ENCODE measurements around the gene SIPA1.

DNA sequence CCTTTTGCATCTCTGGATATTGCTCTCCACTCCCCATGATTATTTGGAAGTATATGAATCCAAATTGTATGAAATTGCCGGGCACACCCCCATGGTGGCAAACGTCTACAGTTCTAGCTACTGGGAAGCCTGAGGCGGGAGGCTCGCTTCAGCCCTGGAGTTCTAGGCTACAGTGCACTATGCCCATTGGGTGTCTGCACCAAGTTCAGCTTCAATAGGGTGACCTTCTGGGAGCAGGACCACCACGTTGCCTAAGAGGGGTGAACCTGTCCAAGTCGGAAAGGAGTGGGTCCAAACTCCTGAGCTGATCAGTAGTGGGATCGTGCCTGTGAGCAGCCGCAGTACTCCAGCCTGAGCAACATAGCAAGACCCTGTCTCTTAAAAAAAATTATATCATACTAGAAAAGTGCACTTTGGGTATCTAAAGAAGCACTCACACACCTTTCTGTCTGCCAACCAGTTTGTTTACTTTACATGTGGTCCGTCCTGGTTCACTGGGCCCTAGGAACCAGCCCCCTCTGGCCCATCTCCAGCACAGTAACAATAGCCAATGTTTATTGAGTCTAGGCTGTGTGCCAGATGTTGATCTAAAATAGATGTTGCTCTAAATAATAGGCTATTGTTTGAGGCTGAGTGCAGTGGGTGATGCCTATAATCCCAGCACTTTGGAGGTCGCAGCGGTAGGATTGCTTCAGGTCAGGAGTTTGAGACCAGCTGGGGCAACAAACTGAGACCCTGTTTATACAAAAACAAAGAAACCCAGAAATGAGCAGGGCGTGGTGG, 57.7 kb downstream of the SIPA1 start:
- TF ChIP-seq, protein P1, sequence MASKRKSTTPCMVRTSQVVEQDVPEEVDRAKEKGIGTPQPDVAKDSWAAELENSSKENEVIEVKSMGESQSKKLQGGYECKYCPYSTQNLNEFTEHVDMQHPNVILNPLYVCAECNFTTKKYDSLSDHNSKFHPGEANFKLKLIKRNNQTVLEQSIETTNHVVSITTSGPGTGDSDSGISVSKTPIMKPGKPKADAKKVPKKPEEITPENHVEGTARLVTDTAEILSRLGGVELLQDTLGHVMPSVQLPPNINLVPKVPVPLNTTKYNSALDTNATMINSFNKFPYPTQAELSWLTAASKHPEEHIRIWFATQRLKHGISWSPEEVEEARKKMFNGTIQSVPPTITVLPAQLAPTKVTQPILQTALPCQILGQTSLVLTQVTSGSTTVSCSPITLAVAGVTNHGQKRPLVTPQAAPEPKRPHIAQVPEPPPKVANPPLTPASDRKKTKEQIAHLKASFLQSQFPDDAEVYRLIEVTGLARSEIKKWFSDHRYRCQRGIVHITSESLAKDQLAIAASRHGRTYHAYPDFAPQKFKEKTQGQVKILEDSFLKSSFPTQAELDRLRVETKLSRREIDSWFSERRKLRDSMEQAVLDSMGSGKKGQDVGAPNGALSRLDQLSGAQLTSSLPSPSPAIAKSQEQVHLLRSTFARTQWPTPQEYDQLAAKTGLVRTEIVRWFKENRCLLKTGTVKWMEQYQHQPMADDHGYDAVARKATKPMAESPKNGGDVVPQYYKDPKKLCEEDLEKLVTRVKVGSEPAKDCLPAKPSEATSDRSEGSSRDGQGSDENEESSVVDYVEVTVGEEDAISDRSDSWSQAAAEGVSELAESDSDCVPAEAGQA (IDR thresholded peaks at IDR 0.05; ENCODE audit: low read depth) = no peak
- TF ChIP-seq, protein P1 (CRISPR knock-in tag; IDR thresholded peaks at IDR 0.05; ENCODE audit: borderline replicate concordance) = no peak
- TF ChIP-seq RBFOX2 (IDR thresholded peaks at IDR 0.05; ENCODE audit: low read depth, low read length) (no peak), PHB2 (IDR thresholded peaks at IDR 0.05; ENCODE audit: partially characterized antibody) (no peak), ZNF44 (CRISPR knock-in tag; IDR thresholded peaks at IDR 0.05) (no peak), HDAC2 (CRISPR knock-in tag; IDR thresholded peaks at IDR 0.05) (no peak), BRD4 (CRISPR knock-in tag; IDR thresholded peaks at IDR 0.05) (no peak), NR2C2 (CRISPR knock-in tag; IDR thresholded peaks at IDR 0.05; ENCODE audit: borderline replicate concordance) (no peak), SP4 (CRISPR knock-in tag; IDR thresholded peaks at IDR 0.05) (no peak), POLR2A (IDR thresholded peaks at IDR 0.05; ENCODE audit: insufficient read depth in 1 of 2, low read depth in 2 of 2, low read length in 2 of 2) (no peak), CEBPB (IDR thresholded peaks at IDR 0.05; ENCODE audit: borderline replicate concordance, low read depth, low read length) (no peak)
- TF ChIP-seq, protein P2, sequence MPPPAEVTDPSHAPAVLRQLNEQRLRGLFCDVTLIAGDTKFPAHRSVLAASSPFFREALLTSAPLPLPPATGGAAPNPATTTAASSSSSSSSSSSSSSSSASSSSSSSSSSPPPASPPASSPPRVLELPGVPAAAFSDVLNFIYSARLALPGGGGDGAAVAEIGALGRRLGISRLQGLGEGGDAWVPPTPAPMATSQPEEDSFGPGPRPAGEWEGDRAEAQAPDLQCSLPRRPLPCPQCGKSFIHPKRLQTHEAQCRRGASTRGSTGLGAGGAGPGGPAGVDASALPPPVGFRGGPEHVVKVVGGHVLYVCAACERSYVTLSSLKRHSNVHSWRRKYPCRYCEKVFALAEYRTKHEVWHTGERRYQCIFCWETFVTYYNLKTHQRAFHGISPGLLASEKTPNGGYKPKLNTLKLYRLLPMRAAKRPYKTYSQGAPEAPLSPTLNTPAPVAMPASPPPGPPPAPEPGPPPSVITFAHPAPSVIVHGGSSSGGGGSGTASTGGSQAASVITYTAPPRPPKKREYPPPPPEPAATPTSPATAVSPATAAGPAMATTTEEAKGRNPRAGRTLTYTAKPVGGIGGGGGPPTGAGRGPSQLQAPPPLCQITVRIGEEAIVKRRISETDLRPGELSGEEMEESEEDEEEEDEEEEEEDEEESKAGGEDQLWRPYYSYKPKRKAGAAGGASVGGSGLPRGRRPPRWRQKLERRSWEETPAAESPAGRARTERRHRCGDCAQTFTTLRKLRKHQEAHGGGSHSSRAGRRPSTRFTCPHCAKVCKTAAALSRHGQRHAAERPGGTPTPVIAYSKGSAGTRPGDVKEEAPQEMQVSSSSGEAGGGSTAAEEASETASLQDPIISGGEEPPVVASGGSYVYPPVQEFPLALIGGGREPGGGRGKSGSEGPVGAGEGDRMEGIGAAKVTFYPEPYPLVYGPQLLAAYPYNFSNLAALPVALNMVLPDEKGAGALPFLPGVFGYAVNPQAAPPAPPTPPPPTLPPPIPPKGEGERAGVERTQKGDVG (CRISPR knock-in tag; IDR thresholded peaks at IDR 0.05; ENCODE audit: borderline replicate concordance) = no peak
